ENCODE results near the gene NDUFV2. TPM values are rescaled to one million over a fixed set of nuclear protein-coding genes. Genes with fewer than 3 reads are reported as not detected.

The NDUFV2 gene
- total RNA-seq, 2 experiments from 2014 or later = 230 to 231 TPM

- no peak overlapping the region for H3K27ac ChIP-seq (ENCODE audit: low read depth in 1 of 2, low read length in 2 of 2)
- H3K4me1 ChIP-seq (ENCODE audit: insufficient read depth, low read length) = peaks cover 3% of the 10 kb centered on the region
- no peaks in the 10 kb centered on the region for H3K9me3 ChIP-seq (ENCODE audit: control insufficient read depth in 1 of 2, insufficient read depth in 1 of 2, low read length in 2 of 2)
- H3K27me3 Mint-ChIP-seq = peaks cover 4% of the 10 kb centered on the region
- no peak overlapping the region for H3K27ac Mint-ChIP-seq
- no peak for TF ChIP-seq CTCF (IDR thresholded peaks at IDR 0.05)
- H3K9me3 Mint-ChIP-seq = no peaks in the 10 kb centered on the region
- no peak overlapping the region for H3K4me3 ChIP-seq (ENCODE audit: low read length)
- H3K36me3 ChIP-seq (ENCODE audit: insufficient read depth, low read length) = no peaks in the 10 kb centered on the region
- H3K4me3 Mint-ChIP-seq = no peak overlapping the region
- intact Hi-C loops (cut with DNase I, micrococcal nuclease) = loop anchor here in 1 of 2 experiments (10.0 kb wide), 1 partner anchor 58 kb away; no protein-coding TSS in a partner anchor
- H3K27me3 ChIP-seq (ENCODE audit: control insufficient read depth in 1 of 2, insufficient read depth in 2 of 2, low read length in 2 of 2) = no peaks in the 10 kb centered on the region
- ChIA-PET POLR2A (no interaction called here), CTCF (interaction anchor here (0.9 kb wide), 1 partner anchor 27 kb away, joined by 3 read pairs; no protein-coding TSS in a partner anchor)
- H3K4me1 Mint-ChIP-seq (ENCODE audit: low read depth) = no peaks in the 10 kb centered on the region
- no peak for DNase-seq
- ATAC-seq (ENCODE audit: poor library complexity) = no peak
- no peaks in the 10 kb centered on the region for H3K36me3 Mint-ChIP-seq (ENCODE audit: low read depth)
Observed at GRCh38 chr18:9062418-9062751, 40.1 kb upstream of the NDUFV2 start.

GRCh38 chr18:9065864-9066263 lies 36.6 kb upstream of the NDUFV2 start:
- Mint-ChIP-seq H3K27ac (no peak overlapping the region), H3K27me3 (peaks cover 4% of the 10 kb centered on the region), H3K36me3 (ENCODE audit: low read depth) (no peaks in the 10 kb centered on the region), H3K4me1 (ENCODE audit: low read depth) (no peaks in the 10 kb centered on the region), H3K9me3 (no peaks in the 10 kb centered on the region), H3K4me3 (no peak overlapping the region)
- ATAC-seq (ENCODE audit: poor library complexity) = no peak
- TF ChIP-seq CTCF (IDR thresholded peaks at IDR 0.05) = no peak
- ChIA-PET POLR2A (no interaction called here), CTCF (interaction anchor here (1.3 kb wide), 1 partner anchor 8 kb away, joined by 5 read pairs; no protein-coding TSS in a partner anchor)
- H3K4me3 ChIP-seq (ENCODE audit: low read length) = no peak overlapping the region
- no peak overlapping the region for H3K27ac ChIP-seq (ENCODE audit: low read depth in 1 of 2, low read length in 2 of 2)
- no peaks in the 10 kb centered on the region for H3K9me3 ChIP-seq (ENCODE audit: control insufficient read depth in 1 of 2, insufficient read depth in 1 of 2, low read length in 2 of 2)
- H3K36me3 ChIP-seq (ENCODE audit: insufficient read depth, low read length) = no peaks in the 10 kb centered on the region
- intact Hi-C loops (cut with DNase I, micrococcal nuclease) = loop anchor here in 1 of 2 experiments (10.0 kb wide), 1 partner anchor 61 kb away; no protein-coding TSS in a partner anchor
- H3K27me3 ChIP-seq (ENCODE audit: control insufficient read depth in 1 of 2, insufficient read depth in 2 of 2, low read length in 2 of 2) = no peaks in the 10 kb centered on the region
- peaks cover 3% of the 10 kb centered on the region for H3K4me1 ChIP-seq (ENCODE audit: insufficient read depth, low read length)
- DNase-seq = no peak

GRCh38 chr18:9066358-9066757 lies 36.1 kb upstream of the NDUFV2 start:
- peaks cover 4% of the 10 kb centered on the region for H3K27me3 Mint-ChIP-seq
- H3K4me3 Mint-ChIP-seq = no peak overlapping the region
- intact Hi-C loops (cut with DNase I, micrococcal nuclease) = loop anchor here in 1 of 2 experiments (10.0 kb wide), 1 partner anchor 62 kb away; no protein-coding TSS in a partner anchor
- no peaks in the 10 kb centered on the region for H3K36me3 Mint-ChIP-seq (ENCODE audit: low read depth)
- DNase-seq = peak in 1 of 14 experiments; percentile 6
- H3K9me3 ChIP-seq (ENCODE audit: control insufficient read depth in 1 of 2, insufficient read depth in 1 of 2, low read length in 2 of 2) = no peaks in the 10 kb centered on the region
- ATAC-seq (ENCODE audit: poor library complexity) = no peak
- ChIA-PET POLR2A (interaction anchor here (0.6 kb wide), 1 partner anchor 70 kb away, joined by 4 read pairs; the partner anchor contains the start of gene ANKRD12), CTCF (no interaction called here)
- no peaks in the 10 kb centered on the region for H3K4me1 Mint-ChIP-seq (ENCODE audit: low read depth)
- no peaks in the 10 kb centered on the region for H3K9me3 Mint-ChIP-seq
- no peaks in the 10 kb centered on the region for H3K27me3 ChIP-seq (ENCODE audit: control insufficient read depth in 1 of 2, insufficient read depth in 2 of 2, low read length in 2 of 2)
- H3K4me1 ChIP-seq (ENCODE audit: insufficient read depth, low read length) = peaks cover 3% of the 10 kb centered on the region
- no peak overlapping the region for H3K27ac Mint-ChIP-seq
- TF ChIP-seq CTCF (IDR thresholded peaks at IDR 0.05) = no peak
- H3K27ac ChIP-seq (ENCODE audit: low read depth in 1 of 2, low read length in 2 of 2) = no peak overlapping the region
- H3K36me3 ChIP-seq (ENCODE audit: insufficient read depth, low read length) = no peaks in the 10 kb centered on the region
- no peak overlapping the region for H3K4me3 ChIP-seq (ENCODE audit: low read length)
